Measurements from ENCODE around the gene IL3.
"Not testable (repeated sequence)": the region's sequence is repeated elsewhere in the genome, so short reads cannot be mapped to it uniquely, and the experiment has no call there.

GRCh38 chr5:132108957-132109356 is 48.5 kb downstream of the IL3 start:
- not testable (repeated sequence) for TF ChIP-seq CTCF (IDR thresholded peaks at IDR 0.05); POLR2A (IDR thresholded peaks at IDR 0.05; ENCODE audit: low read depth)
